CD4-positive, alpha-beta T cell treated with Interleukin-4 for 4 hours (primary cell): ENCODE results near the gene LRRN4.
"Not testable (repeated sequence)": the region's sequence is repeated elsewhere in the genome, so short reads cannot be mapped to it uniquely, and the experiment has no call there.

Source experiments
- DNase-seq: peaks from one replicate; pipeline ENCODE4 v3.0.0-alpha.2; 2020

The LRRN4 gene

DNA sequence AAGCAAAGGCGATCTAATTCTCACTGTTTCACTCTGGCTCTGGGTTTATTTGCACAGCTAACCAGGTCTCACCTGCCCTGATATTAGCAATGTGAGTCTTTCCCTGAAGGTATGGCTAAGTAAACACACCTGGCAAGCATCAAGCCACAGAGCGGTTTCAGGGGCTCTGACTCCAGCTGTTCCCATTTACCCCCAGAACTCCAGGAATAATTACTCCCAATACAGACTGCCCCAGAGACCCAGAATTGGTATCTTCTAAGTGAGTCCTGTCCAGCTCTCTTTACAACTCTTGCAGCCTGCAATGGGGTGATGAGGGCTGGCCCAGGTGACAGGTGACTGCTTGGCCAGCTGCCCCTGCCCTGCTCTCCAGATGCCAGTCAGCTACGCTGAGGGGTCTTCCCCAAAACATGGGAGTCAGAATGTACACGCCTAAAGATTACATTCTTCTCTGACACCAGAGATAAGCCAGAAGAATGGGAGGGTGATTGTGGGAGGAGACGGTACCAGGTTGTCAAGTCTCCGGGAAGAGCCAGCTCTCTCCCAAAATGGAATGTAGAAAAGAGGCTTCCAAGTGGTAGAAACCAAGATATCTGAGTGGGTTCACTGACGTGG is 4.9 kb upstream of the LRRN4 start:
- DNase-seq: no peak

DNA sequence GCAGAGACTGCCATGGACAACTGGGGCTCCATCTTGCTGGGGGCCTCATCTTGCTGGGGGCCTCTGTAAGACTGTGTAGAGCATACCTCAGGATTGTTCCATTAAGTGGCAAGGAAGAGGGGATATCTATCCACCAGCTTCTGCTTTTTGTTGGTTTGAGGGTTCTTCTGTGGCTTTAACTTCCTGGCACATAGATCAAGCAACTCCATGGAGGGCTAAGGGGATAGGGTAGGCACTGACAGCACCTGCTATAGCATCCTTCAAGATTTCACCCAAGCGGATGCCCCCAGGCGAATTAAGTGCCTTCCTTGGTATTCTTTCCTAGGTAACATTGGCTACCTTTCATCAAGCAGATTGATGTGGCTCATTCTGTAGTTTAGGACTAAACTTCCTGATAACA is 3.8 kb upstream of the LRRN4 start:
- no peak for DNase-seq

DNA sequence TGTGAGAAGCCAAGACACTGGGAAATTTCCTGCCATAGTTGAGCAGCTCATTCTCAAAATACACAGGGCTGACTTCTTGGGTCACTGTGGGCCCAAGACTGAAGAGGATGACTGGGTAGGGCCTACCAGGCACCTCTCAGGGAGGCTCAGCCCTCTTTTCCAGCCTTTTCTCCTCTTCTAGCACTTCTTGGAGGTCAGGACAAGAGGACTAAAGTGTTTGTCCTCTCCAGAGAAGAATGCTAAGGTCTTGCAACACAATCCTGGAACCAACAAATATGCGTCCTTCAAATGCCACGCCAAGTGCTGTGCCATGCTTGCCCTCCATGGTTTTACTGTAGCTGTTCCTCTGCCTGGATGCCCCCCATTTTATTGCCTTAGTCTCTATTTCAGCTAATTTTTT is 3.3 kb upstream of the LRRN4 start:
- no peak for DNase-seq

DNA sequence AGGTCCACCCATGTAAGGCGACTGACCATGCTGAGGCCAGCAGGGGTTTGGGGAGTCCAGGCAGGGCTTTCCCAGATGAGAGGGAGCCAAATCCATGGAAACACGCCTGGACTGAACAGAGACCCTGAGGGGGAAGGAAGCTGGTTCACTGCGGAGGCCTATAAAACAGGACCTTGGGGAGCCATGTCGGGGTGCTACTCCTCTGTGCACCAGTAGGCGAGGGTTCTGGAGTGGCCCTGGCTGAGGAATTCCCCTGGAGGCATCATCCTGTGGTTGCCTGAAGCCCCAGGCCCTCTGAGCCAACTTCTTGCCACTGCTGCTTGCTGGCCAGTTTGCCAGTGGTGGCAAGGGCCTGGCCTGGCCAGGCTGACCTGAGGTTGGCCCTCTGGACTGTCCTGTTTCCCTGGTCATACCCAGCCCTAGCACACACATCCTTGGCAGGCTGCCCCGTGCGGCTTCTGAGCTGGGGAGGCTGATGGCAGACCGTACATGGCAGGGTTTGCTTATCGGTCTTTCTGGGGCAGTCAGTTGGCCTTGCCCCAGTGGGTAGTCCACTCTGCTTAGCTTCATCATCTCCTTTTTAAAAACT is 2.2 kb upstream of the LRRN4 start:
- no peak for DNase-seq

DNA sequence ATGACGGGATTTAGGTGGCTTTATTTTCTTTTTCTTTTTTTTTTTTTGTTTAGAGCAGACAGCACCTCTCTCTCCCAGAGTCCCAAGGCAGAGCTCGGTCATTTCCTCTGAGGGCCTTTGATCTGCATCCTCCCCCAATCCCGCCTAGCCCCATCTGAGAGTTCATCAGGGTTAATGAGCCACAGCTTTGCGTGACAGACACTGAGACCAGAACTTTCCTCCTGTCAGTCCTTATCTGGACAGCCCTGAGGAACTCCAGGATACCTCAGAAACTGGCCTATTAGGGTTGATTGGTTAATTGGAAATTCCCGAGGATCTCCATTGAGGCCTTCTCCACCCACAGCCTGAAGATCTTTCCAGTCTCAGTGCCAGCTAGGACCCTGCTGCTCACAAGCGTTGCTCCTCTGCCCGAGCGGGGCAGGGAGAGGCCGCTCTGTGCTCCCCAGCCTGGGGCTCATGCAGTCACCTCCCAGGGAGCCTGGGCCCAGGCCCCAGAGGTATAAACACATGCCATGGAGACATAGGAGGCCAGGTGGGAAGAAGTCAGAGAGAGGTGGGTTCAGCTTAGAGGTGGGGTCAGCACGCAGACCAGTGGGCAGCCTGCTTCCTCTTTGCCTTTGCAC is 1.4 kb upstream of the LRRN4 start:
- no peak for DNase-seq

DNA sequence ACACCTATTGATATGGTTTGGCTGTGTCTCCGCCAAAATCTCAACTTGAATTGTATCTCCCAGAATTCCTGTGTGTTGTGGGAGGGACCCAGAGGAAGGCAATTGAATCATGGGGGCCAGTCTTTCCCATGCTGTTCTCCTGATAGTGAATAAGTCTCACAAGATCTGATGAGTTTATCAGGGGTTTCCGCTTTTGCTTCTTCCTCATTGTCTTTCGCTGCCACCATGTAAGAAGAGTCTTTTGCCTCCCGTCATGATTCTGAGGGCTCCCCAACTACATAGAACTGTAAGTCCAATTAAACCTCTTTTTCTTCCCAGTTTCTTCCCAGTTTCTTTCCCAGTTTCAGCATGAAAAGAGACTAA is 810 bp upstream of the LRRN4 start:
- DNase-seq: not testable (repeated sequence)

DNA sequence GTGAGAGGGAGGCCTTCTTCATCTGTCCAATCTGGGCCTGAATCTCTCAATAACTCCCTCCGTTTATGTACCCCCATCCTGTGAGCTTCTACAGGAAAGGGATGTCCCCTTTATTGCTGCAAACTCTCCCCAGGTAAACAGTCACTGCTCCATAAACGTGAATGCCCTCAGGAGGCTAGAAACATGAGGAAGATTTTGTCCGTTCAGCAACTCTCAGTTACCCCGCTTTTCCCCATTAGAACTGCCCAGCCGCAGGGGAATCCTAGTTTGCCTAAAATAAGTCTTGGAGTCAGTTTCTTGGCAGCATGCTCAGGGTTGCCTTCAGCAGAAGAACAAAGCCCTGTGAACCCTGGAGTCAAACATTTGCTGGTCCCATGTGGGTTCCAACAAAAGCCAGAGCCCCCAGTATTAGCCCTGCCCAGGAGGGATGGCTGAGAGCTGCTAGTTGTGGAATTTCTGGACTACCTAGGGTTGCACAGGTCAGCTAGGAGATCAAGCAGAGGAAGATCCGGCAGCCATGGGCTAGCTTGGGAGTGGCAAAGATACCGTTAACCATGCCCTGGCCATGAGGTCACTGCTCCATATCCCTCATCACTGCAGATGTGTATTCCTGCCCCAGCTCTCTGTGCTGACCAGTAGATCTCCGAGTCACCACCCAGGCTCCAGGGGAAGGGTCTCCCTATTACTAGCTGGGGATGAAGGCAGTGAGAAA is 640 bp downstream of the LRRN4 start:
- DNase-seq: no peak

DNA sequence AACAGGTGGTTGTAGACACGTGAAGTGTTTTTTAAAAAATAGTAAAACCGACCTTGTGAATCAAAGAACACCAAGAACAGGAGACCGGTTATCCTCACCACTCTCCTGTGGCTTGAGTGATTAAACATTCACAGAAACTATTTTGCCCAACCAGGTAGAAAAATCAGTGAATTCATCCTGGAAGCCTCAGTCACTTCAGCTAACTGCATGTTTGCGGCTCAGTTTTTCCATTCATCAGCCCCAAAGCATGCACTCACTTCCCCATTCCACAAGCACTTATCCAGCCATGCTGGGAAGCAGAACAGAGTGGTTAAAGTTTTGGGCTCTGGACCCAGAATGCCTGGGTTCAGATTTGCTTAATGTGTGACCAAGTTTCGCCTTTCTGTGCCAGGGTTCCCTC is 2.4 kb downstream of the LRRN4 start:
- DNase-seq: no peak

DNA sequence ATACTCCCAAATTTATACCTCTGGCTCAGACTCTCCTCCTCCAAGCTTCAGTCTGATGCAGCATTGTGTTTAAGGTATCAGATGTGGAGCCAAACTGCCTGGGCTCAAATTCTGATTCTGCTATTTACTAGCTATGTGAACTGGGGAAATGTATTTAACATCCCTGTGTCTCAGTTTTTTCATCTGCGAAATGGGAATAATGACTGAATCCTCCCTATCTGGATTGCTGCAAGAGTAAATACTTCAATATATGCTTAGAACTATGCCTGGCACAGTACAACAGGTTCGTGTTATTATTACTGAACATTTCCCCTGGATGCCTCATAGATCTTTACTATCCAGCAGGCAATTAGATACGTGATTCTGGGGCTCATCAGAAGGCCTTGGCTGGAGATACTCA is 5.5 kb downstream of the LRRN4 start:
- DNase-seq: no peak

DNA sequence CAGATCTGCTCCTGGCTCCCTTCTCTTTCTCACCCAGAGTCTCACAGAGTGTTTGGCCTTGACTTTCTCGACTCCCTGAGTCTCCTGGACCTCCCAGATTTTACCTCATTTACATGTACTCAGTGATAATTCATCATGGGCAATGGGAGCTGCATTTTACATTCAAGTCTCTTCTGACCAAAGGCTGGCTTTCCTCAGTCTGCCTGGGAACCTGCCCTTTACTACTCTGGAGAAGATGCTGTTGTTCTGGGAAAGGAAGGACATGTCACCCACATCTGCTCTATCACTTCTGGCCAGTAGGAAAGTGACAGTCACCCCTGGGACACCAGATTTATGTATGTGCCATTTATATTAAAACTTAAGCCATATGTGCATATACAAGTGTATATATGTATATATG is 7.4 kb downstream of the LRRN4 start:
- DNase-seq: no peak

DNA sequence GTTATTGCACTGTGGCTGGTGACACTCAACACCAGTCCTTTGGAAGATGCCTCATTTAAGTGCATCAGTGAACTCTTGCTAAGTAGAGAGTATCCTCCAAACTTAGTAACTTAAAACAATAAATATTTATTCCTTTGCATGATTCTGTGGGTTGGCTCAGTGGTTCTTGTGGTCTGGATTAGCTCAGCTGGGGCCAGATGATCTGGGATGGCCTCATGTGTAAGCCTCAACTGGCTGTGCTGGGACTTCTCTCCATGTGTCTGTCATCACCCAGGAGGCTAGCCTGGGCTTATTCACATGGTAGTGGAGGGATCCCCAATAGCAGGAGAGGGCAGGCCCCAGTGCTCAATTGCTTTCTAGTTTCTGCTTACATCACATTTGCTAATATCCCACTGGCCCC is 8.3 kb downstream of the LRRN4 start:
- no peak for DNase-seq

DNA sequence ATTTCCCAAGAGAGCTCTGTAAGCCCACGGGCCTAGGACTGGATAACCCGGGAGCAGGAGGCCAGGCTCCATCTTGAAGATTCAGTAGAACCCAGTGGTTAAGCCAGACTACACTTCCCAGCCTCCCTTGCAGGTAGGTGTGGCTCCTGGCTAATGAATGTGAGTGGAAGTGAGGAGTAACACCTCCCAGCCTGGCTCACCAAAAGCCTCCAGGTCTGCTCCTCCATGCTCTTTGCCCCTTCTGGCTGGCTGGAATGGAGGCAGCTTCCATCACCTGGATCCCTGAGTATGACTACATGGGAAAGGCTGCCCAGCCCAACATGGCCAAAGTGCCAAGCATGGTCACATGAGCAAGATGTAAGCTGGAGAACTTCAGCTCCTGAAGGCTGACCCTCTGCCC is 9.7 kb downstream of the LRRN4 start:
- no peak for DNase-seq

DNA sequence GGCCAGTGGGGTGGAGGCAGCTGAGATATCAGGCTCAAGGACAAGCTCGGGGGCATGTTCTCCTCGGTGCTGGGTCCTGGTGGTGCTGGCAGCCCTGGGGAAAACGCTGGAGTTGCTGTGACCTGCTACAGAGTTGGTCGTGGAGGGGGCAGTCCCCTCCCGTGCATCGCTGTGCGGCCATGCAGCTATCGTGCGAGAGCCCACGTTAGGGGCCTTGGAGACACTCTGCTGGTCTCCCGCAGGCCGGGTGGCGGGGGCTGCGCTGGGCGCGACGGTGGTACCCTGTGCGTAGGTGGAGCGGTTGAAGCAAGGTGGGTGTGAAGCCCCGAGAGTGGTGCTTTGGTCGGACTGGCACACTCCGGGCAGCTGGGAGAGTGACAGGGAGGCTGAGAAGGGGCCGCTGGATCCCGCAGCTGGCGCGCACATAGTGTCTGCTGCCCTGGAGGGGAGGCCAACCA is 12.0 kb downstream of the LRRN4 start:
- DNase-seq: no peak

DNA sequence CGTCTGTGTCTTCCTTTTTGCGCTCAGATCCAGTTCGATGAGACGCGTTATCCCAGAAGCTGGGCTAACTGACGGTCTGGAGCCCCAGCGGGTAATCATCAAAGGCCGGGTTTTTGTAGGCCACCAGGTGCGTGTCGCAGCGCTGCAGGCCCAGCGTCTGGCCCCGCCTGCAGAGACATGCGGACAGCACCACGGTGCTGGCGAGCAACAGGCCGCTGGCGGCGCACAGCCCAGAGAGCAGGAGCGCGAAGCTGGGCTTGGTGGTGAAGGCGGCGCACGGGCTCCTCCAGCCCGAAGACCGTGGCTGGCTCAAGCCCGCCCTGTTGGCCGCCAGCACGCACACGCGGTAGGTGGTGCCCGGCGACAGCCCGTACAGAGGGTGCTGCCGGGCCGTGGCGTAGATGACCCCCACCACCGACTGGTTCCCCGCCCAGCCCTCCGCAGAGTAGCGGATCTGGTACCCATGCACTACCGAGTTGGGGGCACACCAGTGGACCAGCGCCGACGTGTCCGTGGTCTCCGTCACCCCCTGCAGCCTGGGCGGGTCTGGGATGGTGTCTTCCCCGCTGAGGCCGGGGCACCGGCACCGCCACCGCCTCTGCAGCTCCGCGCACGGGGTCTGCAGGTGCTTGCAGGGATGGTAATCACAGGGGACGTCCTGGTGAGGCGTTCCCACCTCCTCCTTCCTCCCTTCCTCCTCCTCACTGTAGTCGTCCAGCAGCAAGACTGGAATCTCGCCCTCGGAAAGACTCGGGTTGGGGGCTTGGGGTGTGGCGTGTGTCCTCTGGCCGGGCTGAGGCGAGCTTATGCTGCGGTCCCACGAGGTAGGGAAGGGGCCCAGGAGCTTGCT is 12.7 kb downstream of the LRRN4 start:
- DNase-seq: no peak

DNA sequence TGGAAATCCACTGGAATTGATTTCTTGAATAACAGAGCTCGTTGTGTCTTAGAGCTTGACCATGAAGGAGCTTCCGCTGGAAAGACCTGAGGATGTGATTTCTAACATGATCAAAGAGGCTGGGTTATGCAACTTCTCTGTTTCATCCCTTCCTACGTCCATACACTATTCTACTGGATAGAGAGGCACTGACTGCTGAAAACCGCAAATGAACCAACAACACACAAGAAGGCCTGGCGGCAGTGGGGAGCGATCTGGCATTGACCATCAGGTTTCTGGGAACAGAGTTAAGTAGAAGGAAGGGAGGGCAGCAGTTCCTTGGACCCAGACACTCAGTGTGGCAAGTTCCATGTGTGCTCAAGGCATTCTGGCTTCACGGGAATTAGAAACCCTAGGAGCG is 13.3 kb downstream of the LRRN4 start:
- DNase-seq: no peak

DNA sequence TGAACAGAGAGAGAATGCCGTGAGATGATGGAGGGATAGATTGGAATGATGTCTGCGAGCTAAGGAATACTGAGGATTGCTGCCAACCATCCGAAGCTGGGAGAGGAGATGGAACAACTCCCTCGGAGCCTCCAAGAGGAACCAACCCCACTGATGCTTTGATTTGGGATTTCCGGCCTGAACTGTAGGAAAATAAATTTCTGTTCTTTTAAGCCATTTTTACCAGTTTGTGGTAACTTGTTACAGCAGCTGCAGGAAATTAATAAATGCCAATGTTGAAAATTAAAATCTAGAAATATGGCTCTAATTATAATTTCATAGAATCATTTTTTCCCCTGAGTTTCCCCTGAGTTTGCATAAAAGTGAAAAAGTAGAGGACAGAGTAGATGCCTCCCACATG is 14.1 kb downstream of the LRRN4 start:
- no peak for DNase-seq

DNA sequence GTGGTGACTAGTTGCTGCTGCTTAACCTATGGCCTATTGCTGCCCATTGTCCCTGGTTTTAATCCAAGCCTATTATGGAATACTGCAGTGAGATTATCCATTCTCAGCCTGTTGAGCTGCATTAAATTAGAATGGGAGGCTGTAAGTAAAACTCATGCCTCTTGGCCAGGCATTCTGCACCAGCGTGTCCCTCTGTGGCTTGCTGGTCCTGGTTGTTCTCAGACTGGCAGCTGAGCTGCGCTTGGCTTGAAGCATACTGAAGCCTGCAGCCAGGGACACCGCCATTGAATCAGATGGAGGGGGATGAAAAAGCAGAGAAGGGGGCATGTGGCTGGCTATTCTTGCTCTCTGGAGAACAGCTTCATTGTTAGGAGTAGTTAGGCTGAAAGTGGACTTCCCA is 15.6 kb downstream of the LRRN4 start:
- DNase-seq: no peak

DNA sequence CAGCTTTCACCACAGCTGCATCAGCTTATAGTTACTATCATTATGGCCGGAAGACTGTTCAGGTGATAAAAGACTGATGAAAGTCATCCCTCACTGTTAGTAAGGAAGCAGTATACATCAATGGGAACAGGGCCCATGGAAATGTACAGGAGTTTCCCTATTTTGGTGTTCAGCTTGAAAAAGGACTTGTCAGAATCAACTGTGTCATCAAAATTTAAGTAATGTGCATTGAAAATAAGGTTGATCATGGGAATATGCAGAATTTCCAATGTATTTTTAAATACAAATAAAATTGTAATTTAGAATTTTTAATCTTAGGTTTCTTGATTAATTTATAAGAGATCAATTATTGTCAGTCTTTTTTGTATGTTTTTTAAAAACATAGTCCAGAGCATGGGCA is 16.8 kb downstream of the LRRN4 start:
- no peak for DNase-seq

DNA sequence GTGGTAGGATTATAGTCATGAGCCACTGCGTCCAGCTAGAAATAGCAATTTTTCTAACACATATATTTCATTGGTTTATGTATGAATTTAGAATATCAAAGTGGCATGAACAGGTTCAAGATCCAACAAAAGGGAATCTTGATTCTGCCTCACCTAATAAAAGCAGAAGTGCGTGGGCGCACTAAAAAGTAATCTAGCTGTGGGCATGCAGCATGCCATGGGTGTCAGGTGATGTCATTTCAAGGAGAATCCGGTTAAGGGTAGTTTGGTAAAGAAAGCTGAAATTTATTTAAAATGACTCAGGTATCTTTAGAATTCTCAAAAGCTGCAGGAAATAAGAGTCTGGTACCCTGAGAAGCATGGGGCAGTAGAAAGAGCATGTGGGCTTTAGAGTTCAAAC is 17.6 kb downstream of the LRRN4 start:
- no peak for DNase-seq

DNA sequence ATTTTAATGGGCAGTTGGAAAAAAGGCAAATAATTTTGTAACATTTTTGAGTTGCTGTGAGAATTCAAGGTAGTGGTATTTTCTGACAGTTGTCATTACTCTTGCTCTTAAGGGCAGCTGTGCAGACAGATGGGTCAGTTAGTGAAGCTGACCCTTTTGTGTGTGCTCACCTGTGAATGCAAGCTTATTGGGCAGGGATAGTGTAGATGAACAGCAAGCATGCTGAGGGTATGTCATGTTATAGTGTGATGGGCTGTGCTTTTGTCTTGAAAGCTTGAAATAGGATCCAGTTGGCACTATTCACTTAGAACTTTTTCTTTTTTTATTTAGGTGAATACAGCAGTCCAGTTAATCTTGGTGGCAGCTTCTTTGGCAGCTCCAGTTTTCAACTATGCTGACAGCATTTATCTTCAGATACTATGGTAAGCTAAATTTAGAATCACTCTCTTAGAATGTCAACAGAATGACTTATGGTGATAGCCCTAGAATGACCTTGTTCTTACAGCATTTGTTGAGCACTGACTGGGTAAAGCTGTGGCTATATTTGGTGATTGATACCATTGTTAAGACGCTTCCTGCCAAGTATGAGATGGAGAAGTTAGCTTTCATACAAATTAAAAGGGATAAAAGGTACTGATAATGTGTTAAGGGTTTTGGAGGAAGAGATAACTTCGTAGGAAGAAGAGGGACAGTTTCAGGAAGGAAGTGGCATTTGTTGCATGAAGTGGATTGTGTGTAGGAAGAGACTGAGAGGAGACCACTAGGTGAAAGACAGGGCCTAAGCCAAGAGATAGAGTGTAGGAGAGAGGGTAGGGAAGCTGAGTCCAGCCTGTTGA is 19.5 kb downstream of the LRRN4 start:
- DNase-seq: no peak

DNA sequence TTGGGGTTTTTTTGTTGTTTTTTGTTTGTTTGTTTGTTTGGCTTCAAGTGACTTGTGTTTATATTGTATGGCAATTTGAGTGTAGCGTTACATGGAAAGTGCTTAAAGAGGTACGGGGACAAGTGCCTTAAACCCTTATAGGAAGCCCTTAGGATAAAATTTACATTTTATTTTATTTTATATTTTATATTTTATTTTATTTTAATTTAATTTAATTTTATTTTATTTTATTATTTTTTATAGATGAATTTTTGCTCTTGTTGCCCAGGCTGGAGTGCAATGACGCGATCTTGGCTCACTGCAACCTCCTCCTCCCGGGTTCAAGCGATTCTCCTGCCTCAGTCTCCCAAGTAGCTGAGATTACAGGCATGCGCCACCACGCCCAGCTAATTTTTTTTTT is 21.0 kb downstream of the LRRN4 start:
- not testable (repeated sequence) for DNase-seq

DNA sequence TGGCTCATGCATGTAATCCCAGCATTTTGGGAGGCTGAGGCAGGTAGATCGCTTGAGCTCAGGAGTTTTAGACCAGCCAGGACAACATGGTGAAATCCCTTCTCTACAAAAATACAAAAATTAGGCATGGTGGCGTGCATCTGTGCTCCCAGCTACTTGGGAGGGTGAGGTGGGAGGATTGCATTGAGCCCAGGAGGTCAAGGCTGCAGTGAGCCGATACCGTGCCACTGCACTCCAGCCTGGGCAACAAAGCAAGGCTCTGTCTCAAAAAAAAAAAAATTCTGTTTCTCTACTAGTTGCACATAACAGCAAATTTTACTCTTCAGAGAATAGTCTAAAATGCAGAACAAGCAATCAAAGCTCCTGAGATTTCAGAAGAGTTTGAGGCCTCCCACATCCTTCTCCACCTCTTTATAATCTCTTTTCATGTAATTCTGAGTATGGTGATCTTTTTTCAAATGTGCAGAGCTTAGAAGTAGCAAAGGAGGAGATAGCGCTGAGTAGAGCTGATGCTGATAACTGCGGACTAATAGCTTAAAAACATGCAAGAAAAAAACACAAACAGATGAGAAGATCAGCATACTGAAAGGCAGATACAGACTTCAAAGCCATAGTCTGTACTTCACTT is 23.3 kb downstream of the LRRN4 start:
- DNase-seq: no peak
